Fibroblast of skin of left biceps (primary cell): ENCODE data around the gene SLC25A27.
"Not testable (repeated sequence)": the region's sequence is repeated elsewhere in the genome, so short reads cannot be mapped to it uniquely, and the experiment has no call there.

Experiments used
- DNase-seq, 2 experiments: peaks; one replicate each; pipeline ENCODE4 v3.0.0-alpha.2; 2013; ENCODE audit warnings: low read depth in 2 of 2

Gene SLC25A27, protein sequence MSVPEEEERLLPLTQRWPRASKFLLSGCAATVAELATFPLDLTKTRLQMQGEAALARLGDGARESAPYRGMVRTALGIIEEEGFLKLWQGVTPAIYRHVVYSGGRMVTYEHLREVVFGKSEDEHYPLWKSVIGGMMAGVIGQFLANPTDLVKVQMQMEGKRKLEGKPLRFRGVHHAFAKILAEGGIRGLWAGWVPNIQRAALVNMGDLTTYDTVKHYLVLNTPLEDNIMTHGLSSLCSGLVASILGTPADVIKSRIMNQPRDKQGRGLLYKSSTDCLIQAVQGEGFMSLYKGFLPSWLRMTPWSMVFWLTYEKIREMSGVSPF

DNA sequence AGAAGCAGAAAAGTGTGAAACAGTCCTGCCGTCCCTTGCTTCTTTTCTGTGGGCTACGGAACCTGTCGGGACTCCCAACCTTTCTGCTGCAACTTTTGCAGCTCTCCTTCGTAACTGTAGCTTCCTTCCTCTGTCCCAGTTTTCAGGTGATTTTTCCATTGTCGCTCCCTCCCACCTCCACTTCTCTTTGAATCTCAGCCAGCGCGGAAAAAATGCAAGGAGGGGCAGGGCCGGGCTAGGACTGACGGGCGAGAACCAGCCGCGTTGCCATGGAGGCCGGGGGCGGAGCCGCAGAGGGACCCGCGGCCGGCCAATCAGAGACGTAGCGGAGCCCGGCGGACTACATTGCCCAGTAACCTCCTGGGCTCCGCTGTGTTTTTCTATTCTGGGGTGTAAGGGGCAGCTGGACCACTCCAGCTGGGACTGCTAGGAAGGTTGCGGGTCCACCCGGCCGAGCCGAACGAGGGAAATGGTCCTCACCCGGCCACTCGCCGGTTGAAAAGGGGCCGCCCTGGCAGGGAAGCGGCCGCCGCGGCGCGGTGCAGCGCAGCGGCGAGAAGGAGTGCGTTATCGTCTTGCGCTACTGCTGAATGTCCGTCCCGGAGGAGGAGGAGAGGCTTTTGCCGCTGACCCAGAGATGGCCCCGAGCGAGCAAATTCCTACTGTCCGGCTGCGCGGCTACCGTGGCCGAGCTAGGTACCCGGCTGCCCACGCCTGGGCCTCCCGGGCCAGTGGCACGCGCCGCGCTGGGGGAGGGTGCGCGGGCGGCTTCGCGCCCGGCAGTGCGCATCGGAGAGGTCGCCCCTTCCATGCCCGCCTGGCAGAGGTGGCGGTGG is at the start of gene SLC25A27, which contains the start of gene CYP39A1:
Gene SLC25A27 (plus strand): TSS at position 373 of the 836 bp plus-strand sequence. CDS start 218 bp downstream, at position 591.
Gene CYP39A1 (minus strand): TSS at position 216 of the 836 bp plus-strand sequence. CDS start 236 bp downstream, outside the sequence.
- DNase-seq, result peak; percentile 13 to 32

DNA sequence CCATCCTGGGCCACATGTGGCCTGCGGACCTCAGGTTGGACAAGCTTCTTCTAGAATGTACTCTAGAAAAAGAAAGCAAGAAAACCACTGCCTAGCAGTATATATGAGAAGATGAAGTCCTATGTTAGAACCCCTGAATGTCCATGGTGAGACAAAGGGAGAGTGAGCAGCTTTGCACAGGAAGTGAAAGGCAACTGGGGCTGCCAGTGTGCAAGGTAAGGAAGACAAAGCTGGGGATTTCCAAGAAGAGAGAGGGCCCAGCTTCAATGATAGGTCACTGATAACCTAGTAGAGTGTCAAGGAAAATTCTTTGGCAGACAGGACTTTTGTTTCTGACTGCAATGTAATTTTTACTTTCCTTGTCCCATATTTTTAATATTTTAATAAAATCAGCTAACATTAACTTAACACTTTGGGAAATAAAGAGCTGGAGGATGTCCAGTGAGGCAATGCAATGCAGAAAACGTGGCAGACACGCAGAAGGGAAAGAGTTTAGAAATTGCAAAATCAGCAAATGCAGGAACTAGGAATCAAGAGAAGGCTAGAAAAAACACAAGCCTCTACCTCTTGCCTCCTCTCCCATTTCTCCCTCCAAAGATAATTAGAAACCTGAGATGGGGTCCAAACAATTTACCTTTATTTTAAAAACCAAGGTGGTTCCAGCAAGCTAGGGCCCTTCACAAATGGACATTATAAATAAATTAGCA is 47.5 kb upstream of the SLC25A27 start:
- DNase-seq, result no peak

DNA sequence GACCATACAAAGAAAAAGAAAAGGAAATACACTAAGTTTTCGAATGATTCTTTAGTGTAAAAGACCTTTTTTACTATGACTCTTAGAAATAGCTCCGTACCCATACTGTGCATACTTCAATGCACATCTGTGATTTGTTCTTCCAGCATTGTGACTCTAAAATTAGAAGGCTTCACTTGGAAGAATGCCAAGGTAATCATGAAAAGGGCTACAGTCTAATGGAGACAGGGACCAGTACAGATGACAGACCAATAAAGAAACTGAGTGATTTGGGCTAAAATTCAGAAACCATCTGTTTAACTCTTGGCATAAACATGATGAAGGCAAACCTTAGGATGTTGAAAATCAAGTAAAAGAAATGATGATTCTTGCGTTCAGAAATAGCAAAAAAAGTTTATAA is 46.4 kb upstream of the SLC25A27 start:
- no peak for DNase-seq

DNA sequence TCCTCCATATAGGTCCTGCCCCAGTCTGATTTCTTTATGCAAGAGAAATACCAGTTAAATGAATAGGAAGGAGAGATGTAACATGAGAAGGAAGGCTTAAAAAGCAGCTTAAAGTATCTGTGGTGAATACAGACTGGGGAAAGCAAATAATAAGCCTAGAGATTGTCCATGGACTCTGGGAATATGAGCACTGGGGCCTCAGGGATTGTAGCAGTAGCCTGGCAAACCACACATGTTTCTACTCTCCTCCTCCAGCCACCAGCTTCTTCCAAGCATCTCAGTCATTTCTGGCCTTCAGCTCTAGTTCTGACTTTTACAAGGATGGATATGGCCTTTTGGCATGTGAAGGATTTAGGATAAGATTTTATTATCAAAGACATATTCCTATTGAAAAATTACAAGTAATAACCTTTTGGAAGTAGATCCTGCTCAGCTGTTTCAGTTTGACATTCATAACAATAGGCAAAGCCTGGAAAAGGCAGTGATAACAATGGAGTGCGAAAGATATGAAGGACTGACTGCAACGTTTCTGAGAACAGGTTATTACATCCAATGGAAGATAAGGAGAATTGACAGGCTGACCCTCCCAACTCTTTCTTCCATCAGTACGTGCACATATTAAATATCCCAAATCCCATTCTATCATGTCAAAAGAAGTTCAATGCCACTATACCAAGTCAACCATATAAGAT is 41.8 kb upstream of the SLC25A27 start:
- DNase-seq, result no peak

DNA sequence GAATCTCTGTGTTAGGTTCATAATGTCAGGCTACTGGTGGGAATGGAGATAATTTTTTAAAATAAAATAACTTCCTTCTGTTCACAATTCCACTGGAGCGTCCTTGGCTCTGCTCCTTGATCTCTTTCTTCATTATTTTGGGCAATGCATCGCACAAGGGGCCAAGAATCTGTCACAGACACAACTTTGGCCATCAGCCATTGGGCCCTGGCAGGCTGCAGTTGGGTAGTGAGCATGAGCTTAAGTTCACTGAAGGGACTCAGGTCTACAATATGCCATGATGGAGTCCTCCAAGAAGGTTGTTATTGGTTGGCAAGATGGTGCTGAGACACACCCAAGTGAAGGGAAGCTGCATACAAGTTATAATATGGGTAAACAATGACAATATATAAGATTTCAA is 40.1 kb upstream of the SLC25A27 start:
- no peak for DNase-seq

DNA sequence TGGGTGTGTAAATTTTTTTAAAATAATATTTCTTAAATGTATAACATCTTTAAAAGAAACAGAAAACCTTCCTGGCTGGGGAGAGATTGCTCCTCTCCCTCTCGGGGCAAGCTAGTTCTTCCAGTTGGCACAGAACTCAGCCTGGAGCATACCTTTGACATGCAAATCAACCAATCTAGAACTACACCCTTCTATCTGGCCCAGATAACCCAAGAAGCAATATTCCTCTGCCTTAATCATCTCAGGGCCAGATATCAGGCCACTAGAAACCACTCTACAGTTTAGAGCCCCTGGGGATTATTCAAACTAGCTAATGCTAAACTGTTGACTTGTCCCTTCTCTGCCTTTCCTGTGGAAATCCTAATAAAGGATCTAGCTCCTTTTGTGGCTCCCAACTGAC is 34.0 kb upstream of the SLC25A27 start:
- no peak for DNase-seq

DNA sequence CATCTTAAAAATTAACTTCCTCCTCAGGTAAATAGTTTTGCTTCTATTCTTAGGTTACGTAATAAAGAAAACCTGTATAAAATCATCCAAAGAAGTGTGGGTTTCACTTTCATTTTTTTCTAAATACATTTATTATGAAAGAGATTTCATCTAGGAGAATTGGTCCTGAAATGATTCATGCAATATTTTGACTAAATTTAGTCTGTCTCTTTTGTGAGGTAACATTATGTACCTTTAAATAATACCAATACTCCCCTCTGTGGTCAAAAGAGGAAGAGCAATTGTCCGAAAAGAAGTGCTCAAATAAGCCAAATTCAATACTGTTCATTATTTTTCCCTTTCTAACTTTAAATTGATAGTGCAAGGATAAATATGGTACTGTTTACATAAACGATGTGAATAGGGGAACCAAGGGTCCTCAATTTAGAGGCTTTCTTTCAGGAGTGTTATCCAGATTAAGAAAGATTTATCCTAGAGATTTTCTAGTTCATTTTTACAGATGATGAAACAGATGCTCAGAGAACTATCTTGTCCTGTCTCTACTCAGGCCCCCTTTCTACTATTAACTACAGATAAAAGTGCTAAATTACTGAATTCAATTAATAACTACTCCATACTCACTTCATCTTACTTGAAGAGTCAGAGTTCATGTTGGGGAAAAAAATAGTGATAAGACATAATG is 26.4 kb upstream of the SLC25A27 start:
- DNase-seq, result no peak

DNA sequence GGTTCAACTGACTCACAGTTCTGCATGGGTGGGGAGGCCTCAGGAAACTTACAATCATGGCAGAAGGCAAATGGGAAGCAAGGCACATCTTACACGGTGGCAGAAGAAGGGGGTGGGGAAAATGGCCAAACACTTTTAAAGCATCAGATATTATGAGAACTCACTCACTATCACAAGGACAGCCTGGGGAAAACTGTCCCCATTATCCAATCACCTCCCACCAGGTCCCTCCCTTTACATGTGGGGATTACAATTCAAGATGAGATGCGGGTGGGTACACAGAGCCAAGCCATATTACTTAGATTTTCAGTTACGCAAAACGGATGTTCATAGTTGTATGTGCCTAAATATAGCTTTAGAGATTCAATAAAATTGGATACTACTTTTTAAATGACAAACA is 25.8 kb upstream of the SLC25A27 start:
- DNase-seq, result no peak

DNA sequence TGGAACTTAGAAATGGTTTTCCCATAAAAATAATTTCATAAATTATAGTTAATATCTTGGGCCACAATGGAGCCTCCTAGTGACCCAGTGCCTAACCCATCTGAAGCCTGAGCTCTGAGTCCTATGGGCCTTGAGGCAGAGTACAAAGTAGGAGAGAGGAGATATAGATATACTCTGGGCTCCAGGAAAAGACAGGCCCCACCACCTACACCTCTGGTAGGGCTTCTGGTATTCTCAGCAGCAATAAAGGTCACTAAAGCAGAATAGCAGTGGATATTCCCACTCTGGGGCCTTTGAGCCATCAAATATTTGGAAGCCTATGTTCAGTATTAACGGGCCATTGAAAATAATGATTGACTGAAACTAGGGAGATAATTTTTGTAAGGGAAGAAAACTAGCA is 24.3 kb upstream of the SLC25A27 start:
- no peak for DNase-seq

DNA sequence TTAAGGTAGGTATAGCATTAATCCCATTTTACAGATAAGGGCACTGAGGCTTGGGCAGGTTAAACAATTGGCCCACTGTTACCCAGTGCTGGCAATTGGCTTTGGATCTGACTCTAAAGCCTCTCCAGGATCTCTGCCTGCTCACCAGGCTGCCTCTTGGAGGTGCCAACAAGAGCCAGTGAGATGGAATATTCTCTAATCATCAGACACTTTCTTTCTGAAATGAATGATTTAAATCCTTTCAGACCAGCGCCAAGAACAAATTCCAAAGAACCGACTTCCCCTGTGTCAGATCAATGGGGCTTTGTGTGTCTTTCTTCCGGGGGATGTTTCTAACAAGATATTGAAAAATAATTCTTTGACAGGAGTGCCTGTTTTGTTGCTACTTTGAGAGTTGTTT is 23.8 kb upstream of the SLC25A27 start:
- DNase-seq, result no peak

DNA sequence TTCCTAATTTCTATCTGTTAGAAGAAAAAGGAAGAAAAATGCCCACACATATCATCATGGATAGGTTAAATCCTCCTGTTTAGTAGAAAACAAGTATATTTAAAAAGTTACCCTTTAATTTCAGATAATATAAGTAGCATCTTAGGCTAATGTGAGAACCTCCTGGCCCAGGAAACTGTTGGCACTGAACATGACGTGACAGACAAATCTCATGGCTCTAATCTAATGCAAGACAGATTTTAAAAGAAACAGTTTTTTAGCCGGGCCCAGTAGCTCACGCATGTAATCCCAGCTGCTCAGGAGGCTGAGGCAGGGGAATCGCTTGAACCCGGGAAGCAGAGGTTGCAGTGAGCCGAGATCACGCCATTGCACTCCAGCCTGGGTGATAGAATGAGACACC is 23.1 kb upstream of the SLC25A27 start:
- DNase-seq, result no peak

DNA sequence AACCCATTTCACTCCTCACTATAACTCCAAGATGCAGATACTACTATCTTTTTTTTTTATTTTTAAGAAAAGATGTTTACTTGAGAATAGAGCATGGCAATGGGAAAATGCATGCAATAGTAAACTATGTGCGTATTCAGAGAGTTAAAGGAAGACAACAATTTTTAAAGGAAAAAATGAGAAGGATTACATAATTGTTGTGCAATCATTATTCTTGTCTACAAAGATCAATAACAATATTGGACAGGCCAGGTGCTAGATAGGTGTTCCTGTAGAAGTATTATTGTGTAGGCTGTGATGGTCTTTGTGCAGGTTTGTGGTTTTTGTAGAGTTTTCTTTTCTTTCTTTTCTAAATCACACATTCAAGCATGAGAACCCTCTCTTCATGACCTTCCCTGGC is 20.7 kb upstream of the SLC25A27 start:
- no peak for DNase-seq

DNA sequence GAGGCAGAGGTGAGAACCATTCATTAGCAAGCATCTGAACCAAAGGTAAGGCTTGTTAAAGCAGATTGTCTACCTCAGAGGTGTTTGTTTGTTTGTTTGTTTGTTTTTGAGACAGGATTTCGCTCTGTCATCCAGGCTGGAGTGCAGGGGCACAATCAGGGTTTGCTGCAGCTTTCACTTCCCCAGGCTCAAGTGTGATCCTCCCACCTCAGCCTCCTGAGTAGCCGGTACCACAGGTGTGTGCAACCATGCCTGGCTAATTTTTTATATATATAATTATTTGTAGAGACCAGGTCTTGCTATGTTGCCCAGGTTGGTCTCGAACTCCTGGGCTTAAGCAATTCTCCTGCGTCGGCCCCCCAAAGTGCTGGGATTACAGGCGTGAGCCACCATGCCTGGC is 17.3 kb upstream of the SLC25A27 start:
- DNase-seq, result no peak

DNA sequence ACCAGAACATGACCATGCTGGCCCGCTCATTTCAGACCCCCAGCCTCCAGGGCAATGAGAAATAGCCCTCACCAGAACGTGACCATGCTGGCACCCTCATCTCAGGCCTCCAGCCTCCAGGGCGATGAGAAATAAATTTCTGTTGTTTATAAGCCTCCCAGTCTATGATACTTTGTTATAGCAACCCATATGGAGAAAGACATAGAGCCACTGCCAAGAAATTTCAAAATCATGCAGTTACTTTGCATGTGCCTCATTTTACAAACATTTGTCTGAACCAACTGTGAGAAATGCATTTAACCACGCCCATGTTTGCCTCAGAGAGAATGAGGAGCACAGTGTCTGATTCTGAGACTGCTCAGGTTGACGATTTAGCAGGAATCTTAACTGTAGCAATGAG is 15.6 kb upstream of the SLC25A27 start:
- DNase-seq, result no peak

DNA sequence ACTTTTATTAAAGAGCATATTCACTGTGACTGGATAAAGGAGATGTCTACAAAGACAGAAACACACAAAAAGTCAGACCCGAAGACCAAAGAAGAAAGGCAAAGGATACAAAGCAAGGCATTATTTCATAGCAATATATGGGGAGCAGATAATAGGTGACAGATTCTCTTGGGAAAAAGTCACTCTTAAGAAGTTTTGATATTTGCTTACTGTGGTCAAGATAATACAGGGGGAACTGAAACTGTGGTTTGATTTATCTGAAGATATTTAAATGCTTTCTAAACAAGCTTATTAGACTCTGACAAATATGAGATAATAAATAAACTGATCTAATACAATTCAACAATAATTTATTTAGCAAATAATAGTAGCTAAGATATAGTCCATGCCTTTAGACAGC is 14.8 kb upstream of the SLC25A27 start:
- DNase-seq, result no peak

DNA sequence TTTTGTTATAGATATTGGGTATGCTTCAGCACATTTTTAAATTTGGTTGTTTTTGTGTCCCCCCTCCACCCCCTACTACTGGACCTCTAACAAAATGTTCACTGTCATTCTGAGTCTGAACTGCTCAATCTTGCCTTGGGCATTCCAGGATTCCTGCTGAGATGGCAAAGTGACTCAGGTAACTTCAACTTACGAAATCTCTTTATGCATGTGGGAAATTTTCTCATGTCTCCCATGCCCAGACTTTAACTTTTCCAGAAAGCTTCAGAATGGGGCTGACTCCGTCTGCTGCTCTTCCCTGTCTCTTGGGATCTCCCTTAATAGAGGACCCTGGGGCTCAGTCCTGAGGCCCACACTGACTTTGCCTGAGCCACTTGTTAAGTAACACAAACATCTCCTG is 14.1 kb upstream of the SLC25A27 start:
- no peak for DNase-seq

DNA sequence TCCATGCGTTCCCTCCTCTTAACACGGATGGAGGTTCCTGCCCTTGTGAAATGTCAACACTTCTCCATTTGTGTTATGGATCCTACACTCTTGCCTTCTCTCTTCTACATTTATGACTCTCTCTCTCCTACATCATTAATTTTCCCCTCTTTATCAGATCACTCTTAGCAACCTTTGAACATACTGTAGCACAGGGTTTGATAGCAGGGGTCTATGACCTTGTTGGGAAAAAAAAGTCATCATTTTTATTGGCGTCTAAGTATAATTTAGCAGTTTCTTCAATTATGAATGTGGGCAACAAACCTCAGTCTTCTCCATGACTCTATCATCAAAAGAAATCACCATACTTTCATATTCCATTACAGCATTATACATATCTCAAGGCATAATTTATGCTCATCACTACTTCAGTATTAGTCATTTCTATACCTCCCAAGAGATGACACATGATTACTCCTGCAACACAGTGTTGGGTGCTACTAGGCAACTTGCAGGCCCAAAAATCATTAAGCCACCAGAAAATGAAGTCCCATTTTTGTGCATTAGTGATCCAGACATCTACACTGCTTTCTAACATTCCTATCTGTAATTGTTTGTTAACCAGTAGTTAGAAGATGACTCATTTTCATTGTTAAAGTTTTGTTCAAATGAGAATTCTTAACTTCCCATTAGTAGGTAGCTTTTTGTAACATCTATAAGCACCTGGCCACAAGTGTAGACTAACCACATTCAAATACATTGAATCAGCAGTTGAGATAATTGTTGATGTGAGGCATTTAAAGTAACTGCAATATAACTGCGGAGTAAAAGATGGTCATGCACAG is 9.6 kb upstream of the SLC25A27 start:
- DNase-seq, result no peak

DNA sequence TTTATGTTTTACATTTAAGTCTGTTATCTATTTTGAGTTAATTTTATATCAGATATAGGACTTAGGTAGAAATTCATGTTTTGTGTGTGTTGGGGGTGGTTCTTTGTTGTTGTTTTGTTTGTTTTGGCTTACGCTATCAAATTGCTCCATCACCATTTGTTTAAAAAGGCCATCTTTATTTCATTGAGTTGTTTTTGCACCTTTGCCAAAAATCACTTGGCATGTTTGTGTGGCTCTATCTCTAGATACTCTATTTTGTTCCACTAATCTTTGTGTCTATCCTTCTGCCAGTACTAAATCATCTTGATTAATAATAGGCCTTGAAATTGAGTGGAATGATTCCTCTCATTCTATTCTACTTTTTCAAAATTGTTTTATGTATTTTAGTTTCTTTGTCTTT is 7.5 kb upstream of the SLC25A27 start:
- DNase-seq, result no peak

DNA sequence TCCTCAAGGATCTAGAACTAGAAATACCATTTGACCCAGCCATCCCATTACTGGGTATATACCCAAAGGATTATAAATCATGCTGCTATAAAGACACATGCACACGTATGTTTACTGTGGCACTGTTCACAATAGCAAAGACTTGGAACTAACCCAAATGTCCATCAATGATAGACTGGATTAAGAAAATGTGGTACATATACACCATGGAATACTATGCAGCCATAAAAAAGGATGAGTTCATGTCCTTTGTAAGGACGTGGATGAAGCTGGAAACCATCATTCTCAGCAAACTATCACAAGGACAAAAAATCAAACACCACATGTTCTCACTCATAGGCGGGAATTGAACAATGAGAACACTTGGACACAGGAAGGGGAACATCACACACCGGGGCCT is 4.7 kb upstream of the SLC25A27 start:
- not testable (repeated sequence) for DNase-seq

DNA sequence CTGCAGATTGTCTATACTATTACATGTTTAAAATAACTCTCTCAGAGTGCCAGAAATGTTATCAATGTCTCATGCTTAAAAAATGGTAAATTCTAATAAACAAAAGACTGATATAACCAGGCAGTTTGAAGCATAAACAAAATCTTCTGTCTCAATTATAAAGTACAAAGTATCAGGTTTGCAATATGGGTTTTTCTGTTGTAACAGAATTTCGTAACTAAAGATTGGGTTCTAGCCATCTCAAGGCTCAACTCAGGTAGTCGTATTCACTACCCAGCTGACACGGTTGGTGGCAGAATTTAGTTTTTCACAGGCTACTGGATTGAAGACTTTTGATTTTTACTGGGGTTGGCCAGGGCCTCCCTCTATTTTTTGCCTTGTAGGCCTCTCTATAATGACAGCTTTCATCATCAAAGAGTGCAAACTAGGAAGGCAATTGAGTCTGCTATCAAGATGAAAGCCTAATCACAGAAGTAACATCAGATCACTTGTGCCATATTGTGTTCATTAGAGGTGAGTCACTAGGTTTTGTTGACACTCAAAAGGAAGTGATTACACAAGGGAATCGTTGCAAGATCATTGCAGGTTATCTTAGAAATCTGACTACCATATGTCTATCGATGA is 3.8 kb upstream of the SLC25A27 start:
- DNase-seq, result no peak
